ENCODE data around the gene TMOD3.

The TMOD3 gene

GRCh38 chr15:51828621-51829375, 655 bp upstream of the TMOD3 start:
- Histone ChIP-seq H3K4me3 (ENCODE audit: low read length) (peak overlapping the region; percentile 80), H3K27me3 (ENCODE audit: low read depth, low read length) (no peaks in the 10 kb centered on the region), H2AFZ (ENCODE audit: low read depth, low read length) (peak overlapping the region; percentile 97), H3K4me2 (ENCODE audit: low read length) (peak overlapping the region; percentile 74), H3K4me1 (ENCODE audit: low read length) (peaks cover 15% of the 10 kb centered on the region), H3K27ac (ENCODE audit: low read length) (no peak overlapping the region), H4K20me1 (ENCODE audit: insufficient read depth, low read length) (peaks cover 23% of the 10 kb centered on the region; the same call in 1 of the 2 replicates), H3K9ac (ENCODE audit: low read length) (no peak overlapping the region), H3K79me2 (ENCODE audit: low read length) (peaks cover 42% of the 10 kb centered on the region), H3K9me3 (ENCODE audit: insufficient read depth, low read length) (no peaks in the 10 kb centered on the region), H3K36me3 (replicated peaks; ENCODE audit: low read depth, low read length) (no peaks in the 10 kb centered on the region)
- TF ChIP-seq CTCF (IDR thresholded peaks at IDR 0.05; ENCODE audit: low read depth, low read length) (no peak), EZH2phosphoT487 (IDR thresholded peaks at IDR 0.05; ENCODE audit: low read depth) (no peak)

- peaks cover 32% of the 10 kb centered on the region for H4K20me1 ChIP-seq (ENCODE audit: insufficient read depth, low read length)
- peak overlapping the region; percentile 97 for H2AFZ ChIP-seq (ENCODE audit: low read depth, low read length)
Observed at GRCh38 chr15:51830276-51830806, 888 bp downstream of the TMOD3 start.

GRCh38 chr15:51833772-51834171, 4.3 kb downstream of the TMOD3 start:
- Histone ChIP-seq H4K20me1 (ENCODE audit: insufficient read depth, low read length) (peaks cover 62% of the 10 kb centered on the region), H3K27ac (ENCODE audit: low read length) (no peak overlapping the region), H3K79me2 (ENCODE audit: low read length) (peaks cover 88% of the 10 kb centered on the region), H3K27me3 (ENCODE audit: low read depth, low read length) (no peaks in the 10 kb centered on the region), H3K36me3 (replicated peaks; ENCODE audit: low read depth, low read length) (no peaks in the 10 kb centered on the region), H2AFZ (ENCODE audit: low read depth, low read length) (no peak overlapping the region), H3K9me3 (ENCODE audit: insufficient read depth, low read length) (no peaks in the 10 kb centered on the region), H3K4me2 (ENCODE audit: low read length) (no peak overlapping the region), H3K4me1 (ENCODE audit: low read length) (peaks cover 29% of the 10 kb centered on the region), H3K9ac (ENCODE audit: low read length) (no peak overlapping the region), H3K4me3 (ENCODE audit: low read length) (no peak overlapping the region)
- TF ChIP-seq CTCF (IDR thresholded peaks at IDR 0.05; ENCODE audit: low read depth, low read length) (no peak), EZH2phosphoT487 (IDR thresholded peaks at IDR 0.05; ENCODE audit: low read depth) (no peak)

More at GRCh38 chr15:51830276-51830806, 888 bp downstream of the TMOD3 start:
- Histone ChIP-seq H3K4me2 (ENCODE audit: low read length) (peak overlapping the region; percentile 74), H3K4me3 (ENCODE audit: low read length) (peak overlapping the region; percentile 80), H3K9ac (ENCODE audit: low read length) (peak overlapping the region; percentile 76), H3K9me3 (ENCODE audit: insufficient read depth, low read length) (no peaks in the 10 kb centered on the region), H3K27me3 (ENCODE audit: low read depth, low read length) (no peaks in the 10 kb centered on the region), H3K36me3 (replicated peaks; ENCODE audit: low read depth, low read length) (no peaks in the 10 kb centered on the region), H3K27ac (ENCODE audit: low read length) (peak overlapping the region; percentile 51), H3K4me1 (ENCODE audit: low read length) (peaks cover 17% of the 10 kb centered on the region), H3K79me2 (ENCODE audit: low read length) (peaks cover 57% of the 10 kb centered on the region)
- TF ChIP-seq EZH2phosphoT487 (IDR thresholded peaks at IDR 0.05; ENCODE audit: low read depth) (no peak), CTCF (IDR thresholded peaks at IDR 0.05; ENCODE audit: low read depth, low read length) (no peak)

DNA sequence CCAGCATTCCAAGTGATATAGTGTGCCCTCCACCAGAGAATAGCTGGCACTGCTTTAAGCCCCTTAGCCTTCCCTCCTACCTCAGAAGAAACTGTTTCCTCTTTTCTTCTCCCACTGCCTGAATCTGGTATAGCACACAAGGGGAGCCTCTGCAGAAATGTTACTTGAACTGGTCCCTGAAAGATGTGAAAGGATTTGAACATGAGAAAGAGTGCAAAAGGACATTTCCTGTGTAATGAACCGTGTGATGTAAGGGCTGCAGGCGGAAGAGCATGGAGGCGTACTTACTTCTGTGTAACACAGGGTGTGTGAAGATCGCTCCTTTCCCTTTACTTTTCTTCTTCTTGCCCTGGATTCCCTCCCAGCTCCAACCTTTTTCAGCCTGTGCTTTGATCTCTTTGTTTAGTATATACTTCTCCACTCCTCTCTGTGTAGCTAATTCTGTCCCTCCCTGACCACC, 8.4 kb downstream of the TMOD3 start:
- H3K4me1 ChIP-seq (ENCODE audit: low read length) = peaks cover 29% of the 10 kb centered on the region
- no peak overlapping the region for H3K9ac ChIP-seq (ENCODE audit: low read length)
- no peak overlapping the region for H3K27ac ChIP-seq (ENCODE audit: low read length)
- peaks cover 93% of the 10 kb centered on the region for H3K79me2 ChIP-seq (ENCODE audit: low read length)
- H3K36me3 ChIP-seq (replicated peaks; ENCODE audit: low read depth, low read length) = no peaks in the 10 kb centered on the region
- H4K20me1 ChIP-seq (ENCODE audit: insufficient read depth, low read length) = peaks cover 79% of the 10 kb centered on the region
- H2AFZ ChIP-seq (ENCODE audit: low read depth, low read length) = no peak overlapping the region
- H3K27me3 ChIP-seq (ENCODE audit: low read depth, low read length) = no peaks in the 10 kb centered on the region
- H3K9me3 ChIP-seq (ENCODE audit: insufficient read depth, low read length) = no peaks in the 10 kb centered on the region
- peak overlapping the region; percentile 53 for H3K4me2 ChIP-seq (ENCODE audit: low read length)
- TF ChIP-seq EZH2phosphoT487 (IDR thresholded peaks at IDR 0.05; ENCODE audit: low read depth) = no peak
- H3K4me3 ChIP-seq (ENCODE audit: low read length) = peak overlapping the region; percentile 13; the same call in 1 of the 2 replicates
